Measurements from ENCODE around the gene CHTOP.

DNA sequence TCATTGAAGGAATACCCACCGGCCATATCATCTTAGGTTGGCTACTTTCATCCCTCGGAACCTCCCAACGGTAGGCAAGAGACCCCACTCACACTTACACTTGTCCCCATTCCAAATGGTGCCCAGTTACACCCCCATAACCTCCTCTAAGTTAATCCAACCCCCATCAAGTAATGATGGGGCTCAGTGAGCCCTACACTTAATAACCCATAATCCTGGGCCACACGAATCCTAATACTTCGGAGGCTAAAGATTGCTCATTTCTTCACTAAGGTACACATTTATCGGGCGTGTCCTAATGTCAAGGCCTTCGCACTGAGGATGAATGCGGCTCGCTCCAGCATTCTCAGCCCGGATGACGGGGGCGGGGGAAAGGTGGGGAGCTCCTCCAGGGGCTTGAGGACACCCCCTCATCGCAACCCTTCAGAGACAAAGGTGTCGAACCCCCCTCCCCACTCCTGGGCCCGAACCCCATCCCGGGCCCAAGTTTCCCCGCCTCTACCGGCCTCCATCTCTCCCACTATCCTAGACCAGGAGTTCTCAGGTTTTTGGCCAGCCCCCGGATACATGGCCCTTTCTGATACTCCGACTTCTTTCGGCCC lies 36.5 kb downstream of the CHTOP start:
- TF ChIP-seq, protein P1, sequence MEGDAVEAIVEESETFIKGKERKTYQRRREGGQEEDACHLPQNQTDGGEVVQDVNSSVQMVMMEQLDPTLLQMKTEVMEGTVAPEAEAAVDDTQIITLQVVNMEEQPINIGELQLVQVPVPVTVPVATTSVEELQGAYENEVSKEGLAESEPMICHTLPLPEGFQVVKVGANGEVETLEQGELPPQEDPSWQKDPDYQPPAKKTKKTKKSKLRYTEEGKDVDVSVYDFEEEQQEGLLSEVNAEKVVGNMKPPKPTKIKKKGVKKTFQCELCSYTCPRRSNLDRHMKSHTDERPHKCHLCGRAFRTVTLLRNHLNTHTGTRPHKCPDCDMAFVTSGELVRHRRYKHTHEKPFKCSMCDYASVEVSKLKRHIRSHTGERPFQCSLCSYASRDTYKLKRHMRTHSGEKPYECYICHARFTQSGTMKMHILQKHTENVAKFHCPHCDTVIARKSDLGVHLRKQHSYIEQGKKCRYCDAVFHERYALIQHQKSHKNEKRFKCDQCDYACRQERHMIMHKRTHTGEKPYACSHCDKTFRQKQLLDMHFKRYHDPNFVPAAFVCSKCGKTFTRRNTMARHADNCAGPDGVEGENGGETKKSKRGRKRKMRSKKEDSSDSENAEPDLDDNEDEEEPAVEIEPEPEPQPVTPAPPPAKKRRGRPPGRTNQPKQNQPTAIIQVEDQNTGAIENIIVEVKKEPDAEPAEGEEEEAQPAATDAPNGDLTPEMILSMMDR (IDR thresholded peaks at IDR 0.05; ENCODE audit: borderline replicate concordance, extremely low read depth, low read length, poor library complexity, severe bottlenecking): no peak
- TF ChIP-seq EZH2 (IDR thresholded peaks at IDR 0.05; ENCODE audit: borderline replicate concordance, low read depth, low read length, severe bottlenecking): no peak

Data from DND-41 (cell line).